Subcutaneous adipose tissue (tissue), 4 donors: ENCODE data around the gene SCG5. TPM values are rescaled to one million over a fixed set of nuclear protein-coding genes. Genes with fewer than 3 reads are reported as not detected.

Experiments
- total RNA-seq, 4 donors: library from RNA; depleted of rRNA; stranded (reverse); fragments of >200 nt; gene quantifications; one replicate each; pipeline ENCODE4 v1.1.0, GENCODE V29; 2016
- TF ChIP-seq, protein P1 (sequence below): fragments of 450-650 bp; IDR thresholded peaks from one replicate; pipeline ENCODE4 v1.5.1; 2016; ENCODE audit warnings: low read depth, mild to moderate bottlenecking, control low read depth, antibody characterized with exemption, moderate library complexity

SCG5 gene
- total RNA-seq, 4 donors from 2014 or later: 2.9 TPM; not detected in 3

DNA sequence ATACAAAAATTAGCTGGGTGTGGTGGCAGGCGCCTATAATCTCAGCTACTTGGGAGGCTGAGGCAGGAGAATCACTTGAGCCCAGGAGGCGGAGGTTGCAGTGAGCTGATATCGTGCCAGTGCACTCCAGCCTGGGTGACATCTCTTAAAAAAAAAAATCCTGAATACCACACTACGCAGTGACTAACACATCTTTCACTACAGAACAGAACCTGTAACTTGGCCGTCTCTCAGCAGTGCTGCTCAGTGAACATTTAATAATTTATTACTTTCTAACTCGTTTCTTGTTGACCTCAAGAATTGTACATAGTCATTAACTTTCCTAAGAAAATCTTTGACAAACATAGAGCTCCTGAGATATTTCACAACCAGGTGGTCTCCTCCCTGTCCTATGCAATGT lies 80.1 kb downstream of the SCG5 start:
- TF ChIP-seq, protein P1, sequence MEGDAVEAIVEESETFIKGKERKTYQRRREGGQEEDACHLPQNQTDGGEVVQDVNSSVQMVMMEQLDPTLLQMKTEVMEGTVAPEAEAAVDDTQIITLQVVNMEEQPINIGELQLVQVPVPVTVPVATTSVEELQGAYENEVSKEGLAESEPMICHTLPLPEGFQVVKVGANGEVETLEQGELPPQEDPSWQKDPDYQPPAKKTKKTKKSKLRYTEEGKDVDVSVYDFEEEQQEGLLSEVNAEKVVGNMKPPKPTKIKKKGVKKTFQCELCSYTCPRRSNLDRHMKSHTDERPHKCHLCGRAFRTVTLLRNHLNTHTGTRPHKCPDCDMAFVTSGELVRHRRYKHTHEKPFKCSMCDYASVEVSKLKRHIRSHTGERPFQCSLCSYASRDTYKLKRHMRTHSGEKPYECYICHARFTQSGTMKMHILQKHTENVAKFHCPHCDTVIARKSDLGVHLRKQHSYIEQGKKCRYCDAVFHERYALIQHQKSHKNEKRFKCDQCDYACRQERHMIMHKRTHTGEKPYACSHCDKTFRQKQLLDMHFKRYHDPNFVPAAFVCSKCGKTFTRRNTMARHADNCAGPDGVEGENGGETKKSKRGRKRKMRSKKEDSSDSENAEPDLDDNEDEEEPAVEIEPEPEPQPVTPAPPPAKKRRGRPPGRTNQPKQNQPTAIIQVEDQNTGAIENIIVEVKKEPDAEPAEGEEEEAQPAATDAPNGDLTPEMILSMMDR: no peak

DNA sequence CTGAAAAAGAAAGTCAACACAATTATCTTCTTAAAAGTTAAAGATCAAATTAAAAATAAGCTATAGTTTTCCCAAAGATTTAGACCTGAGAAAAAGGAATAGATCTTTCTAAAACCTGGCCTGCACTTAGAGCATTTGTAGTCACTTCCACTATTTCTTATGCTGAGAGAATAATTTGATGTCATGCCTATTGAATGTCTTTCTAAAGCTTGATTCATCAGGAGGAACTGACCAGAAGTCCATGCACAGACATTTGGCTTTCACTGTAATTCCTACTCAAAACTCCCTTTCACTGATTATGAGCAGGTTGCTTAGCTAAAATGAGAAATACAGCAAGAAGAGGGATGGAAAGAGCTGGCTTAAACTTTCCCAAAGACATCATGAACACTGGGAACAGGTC lies 80.6 kb downstream of the SCG5 start:
- TF ChIP-seq, protein P1: no peak

DNA sequence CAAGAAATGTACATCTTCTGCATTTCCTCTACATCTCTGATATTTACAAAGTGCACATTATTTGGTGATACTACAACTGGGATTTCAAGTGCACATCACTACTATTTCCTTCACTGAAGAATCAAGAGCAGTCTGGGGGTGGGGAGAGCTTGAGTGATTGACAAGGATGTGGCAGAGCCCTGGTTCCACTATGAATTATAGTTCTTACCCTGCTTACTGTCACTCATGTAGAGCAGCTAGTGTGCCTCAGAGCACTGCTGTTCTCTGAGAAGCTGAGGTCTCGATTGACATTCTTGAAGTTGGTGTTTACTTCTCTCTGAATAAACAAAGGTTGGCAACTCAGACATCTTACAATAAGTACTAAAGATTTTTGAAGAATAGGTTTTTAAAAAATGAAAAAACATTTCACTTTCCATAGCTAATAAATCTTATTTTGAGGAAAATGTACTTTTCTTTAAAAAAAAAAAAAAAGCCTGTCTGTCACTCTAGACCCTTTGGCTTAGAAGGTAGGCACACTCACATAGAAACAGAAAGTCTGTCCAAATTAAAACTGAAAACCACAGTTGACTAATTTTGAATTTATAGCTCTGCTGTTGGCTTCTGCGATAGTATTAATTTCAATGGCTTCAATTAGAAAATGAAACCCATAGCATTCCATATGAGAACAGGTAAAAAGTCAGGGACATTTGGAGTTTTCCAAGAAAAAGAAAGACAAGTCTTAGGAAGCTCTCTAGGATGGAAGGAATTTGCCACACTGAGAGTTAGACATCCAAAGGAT lies 81.8 kb downstream of the SCG5 start:
- TF ChIP-seq, protein P1: no peak

DNA sequence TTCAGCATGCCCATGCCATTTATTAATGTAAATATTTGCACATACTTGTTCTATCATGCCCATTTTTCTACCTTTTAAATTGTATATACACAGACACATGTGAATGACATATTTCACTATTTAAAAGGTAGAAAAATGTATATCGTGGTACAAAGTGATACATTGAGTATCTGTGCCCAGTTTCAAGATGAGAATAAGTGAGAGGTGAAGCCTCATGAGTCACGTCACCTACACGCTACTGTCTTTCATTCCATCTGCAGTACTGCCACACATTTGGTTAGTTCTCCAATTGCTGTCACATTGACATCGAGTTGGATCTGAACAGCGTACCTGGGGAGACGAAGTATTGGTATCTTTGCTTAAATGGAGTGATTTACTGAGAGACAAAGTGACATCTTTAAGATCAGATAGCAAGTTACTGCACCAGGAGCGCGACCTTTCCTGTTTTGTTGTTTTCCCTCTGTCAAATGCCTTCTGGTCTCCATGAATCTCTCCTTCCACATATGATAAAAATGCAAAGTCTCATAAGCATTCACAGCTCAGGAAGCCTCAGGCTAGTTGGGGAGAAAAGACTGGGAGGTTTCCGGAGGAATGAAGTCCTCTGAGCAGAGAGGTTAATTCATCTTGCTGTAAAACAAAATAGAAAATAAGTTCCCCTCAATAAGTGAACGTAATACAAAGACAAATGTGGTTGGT lies 88.3 kb downstream of the SCG5 start:
- TF ChIP-seq, protein P1: no peak

DNA sequence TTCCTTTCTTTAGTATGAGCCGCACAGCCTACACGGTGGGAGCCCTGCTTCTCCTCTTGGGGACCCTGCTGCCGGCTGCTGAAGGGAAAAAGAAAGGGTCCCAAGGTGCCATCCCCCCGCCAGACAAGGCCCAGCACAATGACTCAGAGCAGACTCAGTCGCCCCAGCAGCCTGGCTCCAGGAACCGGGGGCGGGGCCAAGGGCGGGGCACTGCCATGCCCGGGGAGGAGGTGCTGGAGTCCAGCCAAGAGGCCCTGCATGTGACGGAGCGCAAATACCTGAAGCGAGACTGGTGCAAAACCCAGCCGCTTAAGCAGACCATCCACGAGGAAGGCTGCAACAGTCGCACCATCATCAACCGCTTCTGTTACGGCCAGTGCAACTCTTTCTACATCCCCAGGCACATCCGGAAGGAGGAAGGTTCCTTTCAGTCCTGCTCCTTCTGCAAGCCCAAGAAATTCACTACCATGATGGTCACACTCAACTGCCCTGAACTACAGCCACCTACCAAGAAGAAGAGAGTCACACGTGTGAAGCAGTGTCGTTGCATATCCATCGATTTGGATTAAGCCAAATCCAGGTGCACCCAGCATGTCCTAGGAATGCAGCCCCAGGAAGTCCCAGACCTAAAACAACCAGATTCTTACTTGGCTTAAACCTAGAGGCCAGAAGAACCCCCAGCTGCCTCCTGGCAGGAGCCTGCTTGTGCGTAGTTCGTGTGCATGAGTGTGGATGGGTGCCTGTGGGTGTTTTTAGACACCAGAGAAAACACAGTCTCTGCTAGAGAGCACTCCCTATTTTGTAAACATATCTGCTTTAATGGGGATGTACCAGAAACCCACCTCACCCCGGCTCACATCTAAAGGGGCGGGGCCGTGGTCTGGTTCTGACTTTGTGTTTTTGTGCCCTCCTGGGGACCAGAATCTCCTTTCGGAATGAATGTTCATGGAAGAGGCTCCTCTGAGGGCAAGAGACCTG lies 89.5 kb downstream of the SCG5 start:
- TF ChIP-seq, protein P1: no peak

DNA sequence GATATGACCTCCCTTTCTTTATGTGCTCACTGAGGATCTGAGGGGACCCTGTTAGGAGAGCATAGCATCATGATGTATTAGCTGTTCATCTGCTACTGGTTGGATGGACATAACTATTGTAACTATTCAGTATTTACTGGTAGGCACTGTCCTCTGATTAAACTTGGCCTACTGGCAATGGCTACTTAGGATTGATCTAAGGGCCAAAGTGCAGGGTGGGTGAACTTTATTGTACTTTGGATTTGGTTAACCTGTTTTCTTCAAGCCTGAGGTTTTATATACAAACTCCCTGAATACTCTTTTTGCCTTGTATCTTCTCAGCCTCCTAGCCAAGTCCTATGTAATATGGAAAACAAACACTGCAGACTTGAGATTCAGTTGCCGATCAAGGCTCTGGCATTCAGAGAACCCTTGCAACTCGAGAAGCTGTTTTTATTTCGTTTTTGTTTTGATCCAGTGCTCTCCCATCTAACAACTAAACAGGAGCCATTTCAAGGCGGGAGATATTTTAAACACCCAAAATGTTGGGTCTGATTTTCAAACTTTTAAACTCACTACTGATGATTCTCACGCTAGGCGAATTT lies 91.2 kb downstream of the SCG5 start:
- TF ChIP-seq, protein P1: no peak
